Stimulated activated CD8-positive, alpha-beta memory T cell treated with anti-CD3 and anti-CD28 coated beads, Interleukin-7, amount 100 ng/mL, for 4 hours (primary cell): ENCODE measurements around the gene ZNF24.

ENCODE experiments used
- DNase-seq, 2 donors: peaks; one replicate each; pipeline ENCODE4 v3.0.0-alpha.2; 2020; ENCODE audit warnings: low read depth in 2 of 2

ZNF24 gene

DNA sequence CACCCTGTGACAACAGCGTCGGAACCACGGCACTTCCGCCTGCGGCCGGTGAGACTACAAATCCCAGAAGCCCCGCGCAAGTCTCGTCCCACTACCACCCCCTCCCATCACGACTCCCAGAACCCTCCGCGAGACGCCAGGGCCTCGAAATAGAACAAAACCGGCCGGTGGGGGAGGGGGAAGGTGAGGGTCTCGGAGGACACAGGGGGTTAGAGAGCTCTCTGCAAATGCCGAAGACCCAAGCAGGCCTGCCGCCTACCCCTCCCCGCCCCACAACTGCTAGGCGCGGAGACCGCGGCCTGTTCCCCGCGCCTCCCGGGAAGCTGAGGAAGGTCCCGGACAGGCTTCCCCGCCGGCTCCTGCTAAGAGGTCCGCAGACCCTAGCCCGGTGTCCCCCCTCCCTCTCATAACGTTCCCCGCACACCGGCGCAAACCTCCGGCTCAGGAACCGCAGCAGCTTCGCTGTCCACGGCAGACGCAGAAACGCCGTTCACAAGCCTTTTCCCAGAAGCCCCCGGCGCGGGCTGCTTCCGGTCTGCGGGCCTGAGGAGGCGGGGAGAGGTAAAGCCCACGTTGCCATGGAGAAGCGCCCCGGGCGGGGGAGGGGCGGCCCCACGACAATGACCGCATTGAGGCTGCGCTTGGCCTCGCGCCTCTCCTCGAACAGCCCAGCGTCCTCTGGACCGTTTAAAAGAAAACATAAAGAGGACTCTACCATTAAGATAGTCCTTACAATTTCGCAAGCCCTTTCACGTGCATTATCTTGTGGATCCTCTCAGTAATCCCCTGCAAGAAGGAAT is at the start of gene ZNF24:
Gene ZNF24 (minus strand): TSS at position 485 of the 800 bp plus-strand sequence. CDS start 3,770 bp downstream, outside the sequence.
- peak; percentile 86 to 91 for DNase-seq

DNA sequence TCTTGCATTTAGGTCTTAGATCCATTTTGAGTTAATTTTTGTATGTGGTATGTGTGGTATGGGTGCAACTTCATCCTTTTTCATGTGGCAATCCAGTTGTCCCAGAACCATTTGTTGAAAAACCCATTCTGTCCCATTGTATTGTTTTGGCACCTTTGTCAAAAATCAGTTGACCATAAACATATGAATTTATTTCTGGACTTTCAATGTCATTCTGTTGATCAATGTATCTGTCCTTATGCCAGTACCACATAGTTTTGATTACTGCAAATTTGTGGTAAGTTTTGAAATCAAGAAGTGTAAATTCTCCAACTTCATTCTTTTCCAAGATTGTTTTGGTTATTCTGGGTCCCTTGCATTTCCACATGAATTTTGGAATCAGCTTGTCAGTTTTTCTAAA is 49.5 kb upstream of the ZNF24 start:
- no peak for DNase-seq

DNA sequence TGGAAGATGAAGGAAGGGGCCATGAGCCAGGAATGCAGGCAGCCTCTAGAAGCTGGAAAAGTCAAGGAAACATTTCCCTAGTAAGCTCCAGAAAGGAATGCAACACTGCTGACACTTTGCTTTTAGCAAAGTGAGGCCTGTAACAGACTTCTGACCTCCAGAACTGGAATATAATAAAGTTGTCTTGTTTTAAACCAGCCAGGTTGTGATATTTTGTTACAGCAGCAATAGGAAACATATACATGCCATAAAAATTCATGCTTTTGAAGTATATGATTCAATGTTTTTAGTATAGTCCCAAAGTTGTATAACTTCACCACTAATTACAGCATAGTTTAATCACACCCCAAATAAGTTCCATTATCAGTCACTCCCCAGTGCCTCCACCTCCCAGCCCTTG is 48.2 kb upstream of the ZNF24 start:
- no peak for DNase-seq

- DNase-seq: no peak
These were observed 46.9 kb upstream of the ZNF24 start for GRCh38 chr18:35390951-35391700.

DNA sequence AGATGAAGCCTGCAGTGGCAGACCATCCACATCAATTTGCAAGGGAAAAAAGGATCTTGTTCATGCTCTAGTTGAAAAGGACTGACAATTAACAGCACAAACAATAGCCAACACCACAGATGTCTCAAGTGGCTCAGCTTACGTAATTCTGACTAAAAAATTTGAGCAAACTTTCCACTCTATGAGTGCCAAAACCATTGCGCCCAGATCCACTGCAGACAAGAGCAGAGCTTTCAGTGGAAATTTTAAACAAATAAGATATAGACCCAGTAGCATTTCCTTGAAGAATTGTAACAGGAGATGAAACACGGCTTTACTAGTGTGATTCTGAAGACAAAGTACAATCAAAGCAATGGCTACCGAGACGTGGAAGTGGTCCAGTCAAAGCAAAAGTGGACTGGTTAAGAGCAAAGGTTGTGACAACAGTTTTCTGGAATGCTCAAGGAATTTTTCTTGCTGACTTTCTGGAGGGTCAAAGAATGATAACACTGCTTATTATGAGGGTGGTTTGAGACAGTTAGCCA is 44.9 kb upstream of the ZNF24 start:
- no peak for DNase-seq

DNA sequence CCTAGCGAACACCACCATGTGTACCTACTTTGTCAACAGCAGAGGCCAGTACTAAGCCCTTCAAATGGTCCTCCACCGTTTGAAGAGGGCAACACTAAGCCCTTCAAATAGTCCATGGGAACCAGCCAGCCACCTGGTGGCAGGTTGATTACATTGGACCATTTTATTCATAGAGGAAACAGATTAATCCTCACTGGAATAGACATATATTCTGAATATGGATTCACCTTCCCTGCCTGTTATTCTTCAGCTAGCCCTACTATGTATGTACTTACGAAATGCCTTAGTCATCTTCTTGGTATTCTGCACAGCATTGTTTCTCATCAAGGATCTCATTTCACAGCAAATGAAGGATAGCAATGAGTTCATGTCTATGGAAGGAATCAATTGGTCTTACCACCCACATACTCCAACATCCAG is 42.9 kb upstream of the ZNF24 start:
- no peak for DNase-seq

- peak; percentile 30 to 48 for DNase-seq
These were observed 42.4 kb upstream of the ZNF24 start for GRCh38 chr18:35386600-35387100.

DNA sequence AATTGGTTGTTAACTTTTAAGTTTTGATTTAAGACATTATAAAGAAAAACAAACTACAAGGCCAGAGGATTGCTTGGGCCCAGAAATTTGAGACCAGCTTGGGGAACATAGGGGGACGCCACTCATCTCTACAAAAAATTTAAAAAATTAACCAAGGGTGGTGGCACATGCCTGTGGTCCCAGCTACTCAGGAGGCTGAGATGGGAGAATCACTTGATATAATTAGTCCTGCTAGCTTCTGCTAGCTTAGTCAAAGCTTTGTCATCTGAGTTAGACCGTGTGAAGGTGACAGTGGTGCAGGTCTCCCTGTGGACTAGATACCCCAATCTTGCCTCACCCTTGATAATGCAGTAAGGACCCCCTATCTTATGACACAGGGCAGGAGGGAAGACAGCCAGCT is 38.9 kb upstream of the ZNF24 start:
- DNase-seq: no peak

- DNase-seq: no peak
These were observed 35.2 kb upstream of the ZNF24 start for GRCh38 chr18:35379421-35379820.

- DNase-seq: no peak
These were observed 34.3 kb upstream of the ZNF24 start for GRCh38 chr18:35378574-35378896.

- no peak for DNase-seq
These were observed 33.8 kb upstream of the ZNF24 start for GRCh38 chr18:35377875-35378573.

GRCh38 chr18:35376742-35377695 is 32.8 kb upstream of the ZNF24 start, which contains the start of gene ZNF396:
Gene ZNF396 (minus strand): TSS chr18:35377337. CDS start chr18:35374292, 3,045 bp downstream.
- peak; percentile 23 to 63 for DNase-seq

GRCh38 chr18:35376393-35376741 is 32.1 kb upstream of the ZNF24 start:
- DNase-seq: peak in 1 of 2 donors; percentile 6

- DNase-seq: no peak
These were observed 30.5 kb upstream of the ZNF24 start for GRCh38 chr18:35374708-35375107.

DNA sequence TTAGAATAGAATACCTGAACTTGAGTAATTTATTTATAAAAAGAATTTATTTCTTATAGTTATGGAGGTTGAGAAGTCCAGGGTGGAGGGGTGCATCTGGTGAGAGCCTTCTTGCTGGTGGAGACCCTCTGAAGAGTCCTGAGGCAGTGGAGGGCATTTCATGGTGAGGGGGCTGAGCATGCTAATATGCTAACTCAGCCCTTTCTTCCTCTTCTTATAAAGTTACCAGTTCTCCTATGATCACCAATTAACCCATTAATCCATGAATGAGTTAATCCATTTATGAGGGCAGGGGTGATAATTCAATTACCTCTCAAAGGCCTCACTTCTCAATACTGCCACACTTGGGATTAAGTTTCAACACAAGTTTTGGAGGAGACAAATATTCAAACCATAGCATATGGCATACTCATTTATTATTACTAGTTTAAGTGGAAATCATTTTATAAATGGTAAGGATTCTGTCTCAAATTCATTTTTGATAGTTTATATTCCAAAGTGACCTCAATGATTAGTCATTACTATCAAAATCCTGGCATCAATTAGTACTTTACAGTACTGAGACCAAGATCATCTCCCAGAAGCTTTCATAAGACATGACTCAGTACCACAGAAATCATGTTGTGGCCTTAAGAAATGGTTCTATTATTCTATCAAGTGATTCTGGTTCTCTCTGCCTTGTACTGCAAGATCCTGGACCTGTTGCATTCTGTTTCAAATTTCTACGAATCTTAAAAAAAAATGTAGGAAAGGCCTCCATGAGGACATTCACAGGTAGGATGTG is 27.4 kb upstream of the ZNF24 start:
- no peak for DNase-seq

- DNase-seq: no peak
These were observed 24.9 kb upstream of the ZNF24 start for GRCh38 chr18:35369126-35369525.

DNA sequence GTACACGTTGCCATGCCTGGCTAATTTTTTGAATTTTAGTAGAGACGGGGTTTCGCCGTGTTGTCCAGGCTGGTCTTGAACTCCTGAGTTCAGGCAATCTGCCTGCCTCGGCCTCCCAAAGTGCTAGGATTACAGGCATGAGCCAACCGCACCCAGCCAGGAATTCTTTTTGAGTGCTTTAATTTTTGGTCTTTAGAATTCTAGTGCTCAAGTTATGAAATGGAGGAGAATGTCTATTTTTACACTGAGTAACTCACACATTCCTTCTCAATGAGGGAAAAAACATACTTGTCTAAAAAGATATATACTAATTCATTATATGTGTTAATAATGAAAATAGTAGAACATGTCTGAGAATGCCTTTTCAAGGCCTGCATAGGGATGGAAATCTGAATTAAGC is 24.4 kb upstream of the ZNF24 start:
- no peak for DNase-seq

DNA sequence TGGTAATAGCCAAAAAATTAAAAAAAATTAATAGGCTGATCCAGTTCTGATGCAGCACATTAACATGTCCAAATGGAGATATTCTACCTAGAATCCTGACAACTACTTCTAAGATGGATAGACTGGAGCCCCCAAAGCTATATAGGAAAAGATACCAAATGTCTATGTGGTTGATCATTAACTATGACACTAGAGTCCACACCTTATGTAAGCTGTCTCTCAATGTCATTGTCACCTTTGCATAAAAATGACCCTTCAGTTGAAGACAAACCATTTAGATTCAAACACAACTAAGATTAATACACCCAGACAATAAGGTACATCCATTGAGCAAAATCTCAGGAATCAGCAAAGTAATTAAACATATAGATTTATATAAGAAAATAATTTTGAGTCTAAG is 18.3 kb upstream of the ZNF24 start:
- no peak for DNase-seq

- no peak for DNase-seq
These were observed 17.5 kb upstream of the ZNF24 start for GRCh38 chr18:35361570-35362321.
